ENCODE measurements around the gene NDUFB2. TPM values are rescaled to one million over a fixed set of nuclear protein-coding genes. Genes with fewer than 3 reads are reported as not detected.

Gene NDUFB2
- total RNA-seq, 1 experiment from 2014 or later, result 296 TPM

DNA sequence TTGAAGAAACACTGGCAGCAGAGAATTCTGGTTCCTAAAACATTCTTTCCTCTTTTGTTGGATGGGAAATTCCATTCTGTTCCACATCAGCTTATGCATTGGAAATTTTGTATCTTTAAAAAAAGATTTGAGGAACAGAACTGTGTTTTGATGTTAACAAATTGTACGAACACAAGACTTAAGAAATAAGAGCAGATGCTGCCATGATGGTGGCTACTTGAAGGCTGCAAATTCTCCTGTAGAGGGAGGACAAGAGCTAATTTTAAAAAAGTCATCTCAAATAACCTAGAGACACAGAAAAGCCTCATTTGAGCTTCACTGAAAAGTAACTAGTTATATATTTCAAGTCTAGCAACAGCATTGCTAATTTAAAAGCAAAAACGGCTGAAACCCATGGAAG is 29.8 kb downstream of the NDUFB2 start:
- Histone ChIP-seq H3K4me3 (ENCODE audit: low read length) (no peak overlapping the region), H3K4me2 (ENCODE audit: low read length) (no peak overlapping the region), H3K9ac (ENCODE audit: low read length) (no peak overlapping the region), H3K27me3 (ENCODE audit: low read length) (no peaks in the 10 kb centered on the region), H3F3A (ENCODE audit: low read length, unreplicated experiment) (no peaks in the 10 kb centered on the region), H3K36me3 (ENCODE audit: low read depth, low read length) (no peaks in the 10 kb centered on the region), H3K27ac (ENCODE audit: low read length) (no peak overlapping the region), H3K79me2 (ENCODE audit: low read length) (no peaks in the 10 kb centered on the region), H3K9me3 (ENCODE audit: low read length) (no peaks in the 10 kb centered on the region), H2AFZ (ENCODE audit: low read length) (no peak overlapping the region), H4K20me1 (ENCODE audit: low read length) (no peaks in the 10 kb centered on the region), H3K9me2 (replicated peaks; ENCODE audit: low read length) (no peaks in the 10 kb centered on the region), H3K4me1 (ENCODE audit: insufficient read depth, low read length) (no peaks in the 10 kb centered on the region)
- intact Hi-C loops (cut with micrococcal nuclease), result loop anchor here (1.0 to 5.0 kb wide), 3 partner anchors 271 to 807 kb away; no protein-coding TSS in a partner anchor
- no TSS peak for BruUV-seq (replicated peaks)
- CTCF ChIA-PET, result interaction anchor here (0.6 to 1.1 kb wide), 7 partner anchors 65 to 300 kb away, joined by 3 to 6 read pairs (median 4); no protein-coding TSS in a partner anchor
- TF ChIP-seq EZH2 (IDR thresholded peaks at IDR 0.05; ENCODE audit: low read length, unreplicated experiment) (no peak), EZH2phosphoT487 (IDR thresholded peaks at IDR 0.05; ENCODE audit: borderline replicate concordance, low read length) (no peak)
- TF ChIP-seq, protein P1, sequence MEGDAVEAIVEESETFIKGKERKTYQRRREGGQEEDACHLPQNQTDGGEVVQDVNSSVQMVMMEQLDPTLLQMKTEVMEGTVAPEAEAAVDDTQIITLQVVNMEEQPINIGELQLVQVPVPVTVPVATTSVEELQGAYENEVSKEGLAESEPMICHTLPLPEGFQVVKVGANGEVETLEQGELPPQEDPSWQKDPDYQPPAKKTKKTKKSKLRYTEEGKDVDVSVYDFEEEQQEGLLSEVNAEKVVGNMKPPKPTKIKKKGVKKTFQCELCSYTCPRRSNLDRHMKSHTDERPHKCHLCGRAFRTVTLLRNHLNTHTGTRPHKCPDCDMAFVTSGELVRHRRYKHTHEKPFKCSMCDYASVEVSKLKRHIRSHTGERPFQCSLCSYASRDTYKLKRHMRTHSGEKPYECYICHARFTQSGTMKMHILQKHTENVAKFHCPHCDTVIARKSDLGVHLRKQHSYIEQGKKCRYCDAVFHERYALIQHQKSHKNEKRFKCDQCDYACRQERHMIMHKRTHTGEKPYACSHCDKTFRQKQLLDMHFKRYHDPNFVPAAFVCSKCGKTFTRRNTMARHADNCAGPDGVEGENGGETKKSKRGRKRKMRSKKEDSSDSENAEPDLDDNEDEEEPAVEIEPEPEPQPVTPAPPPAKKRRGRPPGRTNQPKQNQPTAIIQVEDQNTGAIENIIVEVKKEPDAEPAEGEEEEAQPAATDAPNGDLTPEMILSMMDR (conservative IDR thresholded peaks at IDR 0.05; ENCODE audit: low read depth, low read length), result peak; percentile 67
- ATAC-seq (peak; percentile 67), DNase-seq (peak; percentile 34)
- POLR2A ChIA-PET (ENCODE audit: unreplicated experiment), result interaction anchor here (0.6 kb wide), 1 partner anchor 289 kb away, joined by 8 read pairs; the partner anchor contains the start of gene MRPS33

DNA sequence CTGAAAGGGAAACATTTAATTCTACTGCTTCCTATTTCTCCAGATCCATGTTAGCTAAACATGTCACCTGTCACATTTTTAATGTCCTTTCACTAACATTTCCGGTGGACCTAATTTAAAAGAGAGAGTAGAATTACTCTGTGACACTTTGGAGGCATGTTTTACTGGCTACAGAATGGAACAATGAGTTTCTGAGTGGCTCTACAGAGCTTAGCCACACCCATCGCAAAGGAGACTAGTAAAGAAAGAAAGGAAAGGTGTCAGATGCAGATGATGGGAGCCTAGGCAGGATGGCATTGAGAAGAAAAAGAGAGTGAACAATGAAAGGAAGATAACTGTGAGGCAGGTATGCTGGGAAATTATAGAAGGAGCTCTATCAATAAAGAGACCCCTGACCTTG is 35.9 kb downstream of the NDUFB2 start:
- Histone ChIP-seq H3K9ac (ENCODE audit: low read length) (no peak overlapping the region), H2AFZ (ENCODE audit: low read length) (no peak overlapping the region), H3K9me3 (ENCODE audit: low read length) (no peaks in the 10 kb centered on the region), H3K27me3 (ENCODE audit: low read length) (no peaks in the 10 kb centered on the region), H3K36me3 (ENCODE audit: low read depth, low read length) (no peaks in the 10 kb centered on the region), H3K79me2 (ENCODE audit: low read length) (no peaks in the 10 kb centered on the region), H3K4me3 (ENCODE audit: low read length) (no peak overlapping the region), H3K9me2 (replicated peaks; ENCODE audit: low read length) (no peaks in the 10 kb centered on the region), H3K27ac (ENCODE audit: low read length) (no peak overlapping the region), H3F3A (ENCODE audit: low read length, unreplicated experiment) (no peaks in the 10 kb centered on the region), H3K4me2 (ENCODE audit: low read length) (no peak overlapping the region), H4K20me1 (ENCODE audit: low read length) (no peaks in the 10 kb centered on the region), H3K4me1 (ENCODE audit: insufficient read depth, low read length) (no peaks in the 10 kb centered on the region)
- intact Hi-C loops (cut with micrococcal nuclease), result no loop called here
- ChIA-PET CTCF (no interaction called here), POLR2A (ENCODE audit: unreplicated experiment) (no interaction called here)
- TF ChIP-seq EZH2phosphoT487 (IDR thresholded peaks at IDR 0.05; ENCODE audit: borderline replicate concordance, low read length) (no peak), EZH2 (IDR thresholded peaks at IDR 0.05; ENCODE audit: low read length, unreplicated experiment) (no peak)
- TF ChIP-seq, protein P1 (conservative IDR thresholded peaks at IDR 0.05; ENCODE audit: low read depth, low read length), result no peak
- BruUV-seq (replicated peaks), result no TSS peak
- ATAC-seq (no peak), DNase-seq (no peak)

DNA sequence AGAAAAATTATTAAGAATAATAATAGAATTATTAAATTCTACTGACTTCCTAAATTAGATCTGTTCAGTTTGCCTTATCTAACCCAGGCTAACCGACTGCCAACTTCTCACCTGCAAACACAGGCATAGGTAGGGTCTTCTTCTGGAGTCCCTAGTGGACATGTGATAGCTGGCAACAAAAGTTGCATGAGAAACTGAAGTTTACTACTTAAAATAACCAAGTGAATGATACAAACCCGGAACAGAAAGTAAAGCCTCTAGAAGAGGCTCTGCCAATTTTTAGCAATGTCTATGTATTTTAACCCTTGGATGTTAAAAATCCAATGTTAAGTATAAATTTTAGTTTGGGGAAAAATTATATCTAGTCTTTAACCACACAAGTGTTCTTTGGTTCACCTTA is 37.6 kb downstream of the NDUFB2 start:
- no peak for TF ChIP-seq EZH2phosphoT487 (IDR thresholded peaks at IDR 0.05; ENCODE audit: borderline replicate concordance, low read length)
- TF ChIP-seq, protein P1 (conservative IDR thresholded peaks at IDR 0.05; ENCODE audit: low read depth, low read length), result no peak
- no peak for TF ChIP-seq EZH2 (IDR thresholded peaks at IDR 0.05; ENCODE audit: low read length, unreplicated experiment)
- intact Hi-C loops (cut with micrococcal nuclease), result no loop called here
- BruUV-seq (replicated peaks), result no TSS peak
- H3F3A ChIP-seq (ENCODE audit: low read length, unreplicated experiment), result no peaks in the 10 kb centered on the region
- no peaks in the 10 kb centered on the region for H3K36me3 ChIP-seq (ENCODE audit: low read depth, low read length)
- no peak overlapping the region for H3K4me3 ChIP-seq (ENCODE audit: low read length)
- DNase-seq (no peak), ATAC-seq (no peak)
- ChIA-PET POLR2A (ENCODE audit: unreplicated experiment) (no interaction called here), CTCF (no interaction called here)
- H3K27ac ChIP-seq (ENCODE audit: low read length), result no peak overlapping the region
- H3K27me3 ChIP-seq (ENCODE audit: low read length), result no peaks in the 10 kb centered on the region
- no peak overlapping the region for H3K9ac ChIP-seq (ENCODE audit: low read length)
- no peaks in the 10 kb centered on the region for H3K9me3 ChIP-seq (ENCODE audit: low read length)
- H3K9me2 ChIP-seq (replicated peaks; ENCODE audit: low read length), result no peaks in the 10 kb centered on the region
- no peak overlapping the region for H2AFZ ChIP-seq (ENCODE audit: low read length)
- no peaks in the 10 kb centered on the region for H4K20me1 ChIP-seq (ENCODE audit: low read length)
- H3K79me2 ChIP-seq (ENCODE audit: low read length), result no peaks in the 10 kb centered on the region
- no peak overlapping the region for H3K4me2 ChIP-seq (ENCODE audit: low read length)
- no peaks in the 10 kb centered on the region for H3K4me1 ChIP-seq (ENCODE audit: insufficient read depth, low read length)
